GM19463 (cell line): ENCODE data around the gene GRID1.
"Not testable (repeated sequence)": the region's sequence is repeated elsewhere in the genome, so short reads cannot be mapped to it uniquely, and the experiment has no call there.

Experiments used
- ATAC-seq: cut with Tn5 transposase; IDR thresholded peaks from one replicate; pipeline ENCODE4 v1.9.1; 2021; ENCODE audit warnings: mild to moderate bottlenecking, moderate library complexity; ENCODE audit not compliant: unreplicated experiment

GRID1 gene

GRCh38 chr10:86392723-86393094 lies 26.1 kb upstream of the GRID1 start:
- ATAC-seq = peak; percentile 53

GRCh38 chr10:86391986-86392722 lies 25.6 kb upstream of the GRID1 start:
- peak; percentile 13 for ATAC-seq

- no peak for ATAC-seq
Observed at GRCh38 chr10:86391236-86391840, 24.7 kb upstream of the GRID1 start.

- ATAC-seq = no peak
Observed at GRCh38 chr10:86390337-86391120, 23.9 kb upstream of the GRID1 start.

GRCh38 chr10:86389441-86390193 lies 23.0 kb upstream of the GRID1 start:
- peak; percentile 52 for ATAC-seq

- not testable (repeated sequence) for ATAC-seq
Observed at GRCh38 chr10:86389109-86389440, 22.5 kb upstream of the GRID1 start.

GRCh38 chr10:86388119-86388704 lies 21.6 kb upstream of the GRID1 start:
- no peak for ATAC-seq

GRCh38 chr10:86387178-86387794 lies 20.7 kb upstream of the GRID1 start:
- no peak for ATAC-seq

GRCh38 chr10:86385806-86386205 lies 19.2 kb upstream of the GRID1 start:
- no peak for ATAC-seq

- no peak for ATAC-seq
Observed at GRCh38 chr10:86377797-86378146, 11.2 kb upstream of the GRID1 start.

GRCh38 chr10:86376852-86377796 lies 10.5 kb upstream of the GRID1 start:
- peak; percentile 94 for ATAC-seq

GRCh38 chr10:86376403-86376802 lies 9.8 kb upstream of the GRID1 start:
- no peak for ATAC-seq

GRCh38 chr10:86375204-86375603 lies 8.6 kb upstream of the GRID1 start:
- no peak for ATAC-seq

- no peak for ATAC-seq
Observed at GRCh38 chr10:86374664-86375063, 8.1 kb upstream of the GRID1 start.

- ATAC-seq = no peak
Observed at GRCh38 chr10:86373828-86374227, 7.2 kb upstream of the GRID1 start.

GRCh38 chr10:86373251-86373650 lies 6.7 kb upstream of the GRID1 start:
- no peak for ATAC-seq

- no peak for ATAC-seq
Observed at GRCh38 chr10:86372784-86373239, 6.2 kb upstream of the GRID1 start.

- ATAC-seq = no peak
Observed at GRCh38 chr10:86372119-86372783, 5.7 kb upstream of the GRID1 start.

GRCh38 chr10:86371691-86372090 lies 5.1 kb upstream of the GRID1 start:
- no peak for ATAC-seq
